ENCODE results near the gene PIGO.

The PIGO gene

DNA sequence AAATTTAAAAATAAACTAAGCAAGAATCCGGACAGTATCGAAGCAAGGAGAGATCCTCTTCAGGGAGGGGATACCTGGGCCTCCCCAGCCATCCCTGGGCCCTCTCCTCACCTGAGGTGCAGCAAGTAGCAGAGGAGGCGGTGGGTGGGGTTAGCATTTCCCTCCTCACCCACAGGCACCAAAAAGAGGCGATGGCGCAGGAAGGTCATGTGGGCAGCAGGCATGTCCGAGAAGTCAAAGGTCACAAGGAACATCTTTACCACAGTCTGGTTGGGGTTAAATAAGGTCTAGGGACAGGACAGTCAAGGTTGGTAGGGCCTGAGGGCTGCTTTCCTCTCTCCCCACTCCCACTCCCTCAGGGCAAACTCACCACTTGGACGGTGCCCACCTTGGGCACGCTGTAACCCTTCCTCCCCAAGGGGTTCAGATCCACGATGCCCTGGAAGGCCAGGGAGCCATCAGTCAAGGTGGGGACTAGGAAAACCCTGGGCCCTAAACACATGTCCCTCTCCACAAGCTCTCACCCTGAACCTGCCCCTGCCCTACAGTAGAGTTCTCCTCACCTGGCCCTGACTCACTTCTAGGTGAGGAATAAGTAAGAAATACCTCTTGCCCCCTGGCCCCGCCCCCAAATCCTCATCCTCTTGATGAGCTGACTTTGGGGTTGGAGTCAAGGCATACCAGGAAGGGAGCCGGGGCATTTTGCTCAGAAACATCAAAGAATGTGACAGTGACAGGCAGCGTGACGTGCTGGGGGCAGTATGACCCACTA lies 9.4 kb upstream of the PIGO start:
- DNase-seq: no peak

DNA sequence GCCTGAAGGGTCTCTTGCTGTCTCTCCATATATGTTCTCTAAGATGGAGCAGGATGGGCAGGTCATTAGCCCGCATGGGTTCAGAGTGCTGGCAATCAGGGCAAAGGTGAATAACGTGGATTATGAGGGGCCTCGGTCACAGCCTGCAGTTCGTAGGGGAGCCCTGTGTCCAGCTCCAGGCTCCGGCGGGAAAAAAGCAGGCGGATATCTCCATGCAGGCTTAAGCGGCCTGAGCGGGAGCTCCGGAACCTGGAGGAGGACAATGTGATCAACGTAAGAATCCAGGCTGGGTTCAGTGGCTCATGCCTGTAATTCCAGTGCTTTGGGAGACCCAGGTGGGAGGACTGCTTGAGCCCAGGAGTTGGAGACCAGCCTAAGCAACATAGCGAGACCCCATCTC lies 8.7 kb upstream of the PIGO start:
- no peak for DNase-seq

DNA sequence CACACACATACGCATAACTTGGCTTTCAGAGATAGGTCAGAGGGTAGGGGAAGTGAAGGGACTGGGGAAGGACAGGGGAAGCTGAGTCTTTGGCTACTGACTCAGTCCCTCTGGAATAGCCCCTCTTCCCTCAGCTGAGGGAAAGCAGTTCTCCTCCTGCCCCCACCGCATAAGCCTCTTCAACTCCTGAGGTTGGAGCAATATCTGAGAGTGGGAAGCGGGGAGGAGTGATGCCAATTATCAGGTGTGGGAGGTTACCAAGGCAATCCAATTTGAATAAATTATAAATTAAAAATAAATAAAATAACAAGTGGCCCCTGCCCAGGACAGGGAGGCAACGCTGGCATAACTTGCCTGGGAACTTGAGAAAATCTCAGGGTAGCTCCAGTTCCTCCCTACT lies 8.2 kb upstream of the PIGO start:
- DNase-seq: no peak

DNA sequence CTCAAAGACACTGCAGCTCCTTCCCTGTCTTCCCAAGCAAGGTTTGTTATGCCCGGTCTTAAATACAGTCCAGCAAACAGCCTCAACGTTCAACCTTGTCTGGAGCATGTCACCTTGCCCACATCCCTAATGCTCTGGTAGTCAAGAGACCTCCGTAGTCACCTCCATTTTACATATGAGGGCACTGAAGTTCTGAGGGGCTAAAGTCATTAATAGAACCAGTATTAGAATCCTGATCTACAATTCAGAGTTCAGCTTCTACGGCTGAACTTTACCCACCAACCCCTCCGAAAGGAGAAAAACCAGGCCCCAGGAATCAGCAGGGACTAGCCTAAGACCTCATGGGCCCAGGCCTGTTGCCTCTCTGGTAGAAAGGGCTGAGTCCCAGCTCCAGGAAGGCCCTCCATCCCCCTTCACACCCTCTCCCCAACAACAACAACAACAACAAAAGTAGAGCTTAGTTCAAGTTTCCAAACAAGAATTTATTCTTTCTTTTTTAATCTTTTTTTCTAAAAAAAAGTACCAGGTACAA lies 7.3 kb upstream of the PIGO start:
- no peak for DNase-seq

DNA sequence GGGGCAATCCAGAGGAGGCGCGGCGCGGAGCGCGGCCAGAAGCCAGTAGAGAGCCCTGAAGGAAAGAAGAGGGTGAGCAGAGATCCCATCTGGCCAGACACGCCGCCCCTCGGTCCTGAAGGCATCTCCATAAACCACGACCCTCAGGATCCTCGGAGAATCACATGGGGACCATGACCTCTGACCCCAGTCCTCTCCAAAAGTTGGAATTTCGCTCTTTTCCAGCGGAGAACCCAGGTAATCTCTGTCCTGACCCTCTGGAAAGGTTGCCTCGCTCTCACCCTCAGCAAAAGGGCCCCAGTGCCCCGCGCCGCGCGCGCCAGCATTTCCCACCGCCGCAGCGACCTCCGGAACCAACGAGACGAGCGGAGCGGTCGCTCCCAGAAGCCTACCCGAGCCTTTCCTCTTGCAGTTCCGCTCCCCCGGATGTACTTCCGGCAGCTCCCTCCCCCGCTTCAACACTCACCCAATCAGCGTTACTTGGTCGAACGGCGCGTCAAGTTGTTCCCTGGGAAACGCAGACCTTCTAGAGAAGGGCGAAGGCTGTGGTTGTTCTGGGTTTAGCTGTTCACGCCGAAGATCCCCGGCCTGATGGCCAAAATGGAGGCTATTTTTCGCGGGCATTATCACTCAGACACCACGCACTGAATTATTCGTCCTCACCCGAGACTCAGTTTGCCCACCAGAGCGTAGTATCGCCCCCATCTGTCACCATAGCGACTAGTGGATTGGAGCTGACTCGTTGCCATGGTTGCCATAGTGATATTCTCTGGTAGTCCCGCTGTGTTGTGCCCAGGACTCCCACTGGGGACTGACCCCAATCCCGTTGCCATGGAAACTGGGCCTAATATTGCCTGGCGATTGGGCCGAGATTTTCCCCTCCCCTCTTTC lies 6.6 kb upstream of the PIGO start, which contains the start of gene STOML2:
Gene STOML2, minus strand, starts transcription at position 363 of the 891 bp plus-strand sequence. Its CDS starts 37 bp downstream, at position 326.
- peak; percentile 90 for DNase-seq

DNA sequence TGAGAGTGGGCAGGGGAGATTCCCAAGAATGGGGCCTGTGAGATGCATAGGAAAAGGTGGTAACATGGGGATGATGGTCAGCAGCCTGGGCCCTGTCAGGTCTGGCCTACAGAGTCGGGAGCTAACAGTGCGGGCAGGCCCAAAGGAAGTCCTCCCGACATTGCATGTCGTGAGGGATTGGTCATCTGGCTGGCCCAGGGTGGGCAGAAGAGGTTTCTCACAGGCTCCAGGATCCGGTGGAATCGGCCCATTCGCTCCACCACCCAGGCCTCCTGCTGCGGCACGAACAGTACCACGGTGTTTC lies 6.0 kb upstream of the PIGO start:
- DNase-seq: no peak

DNA sequence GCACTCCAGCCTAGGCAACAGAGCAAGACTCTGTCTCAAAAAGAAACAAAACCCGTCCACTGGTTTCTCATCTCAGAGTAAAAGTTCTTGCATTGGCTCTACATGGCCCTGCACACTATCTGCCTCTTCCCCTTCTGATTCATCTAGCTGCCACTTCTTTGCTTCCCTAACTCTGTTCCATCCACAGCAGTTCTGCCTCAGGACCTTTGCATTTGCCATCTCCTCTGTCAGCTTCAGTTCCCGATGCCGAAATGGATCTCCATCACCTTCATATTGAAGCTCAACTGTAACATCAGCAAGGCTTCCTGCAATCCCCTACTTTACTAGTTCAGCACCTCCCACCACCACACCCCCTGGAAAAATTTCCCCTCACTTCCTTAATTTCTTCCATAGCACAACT lies 1.2 kb upstream of the PIGO start:
- no peak for DNase-seq

DNA sequence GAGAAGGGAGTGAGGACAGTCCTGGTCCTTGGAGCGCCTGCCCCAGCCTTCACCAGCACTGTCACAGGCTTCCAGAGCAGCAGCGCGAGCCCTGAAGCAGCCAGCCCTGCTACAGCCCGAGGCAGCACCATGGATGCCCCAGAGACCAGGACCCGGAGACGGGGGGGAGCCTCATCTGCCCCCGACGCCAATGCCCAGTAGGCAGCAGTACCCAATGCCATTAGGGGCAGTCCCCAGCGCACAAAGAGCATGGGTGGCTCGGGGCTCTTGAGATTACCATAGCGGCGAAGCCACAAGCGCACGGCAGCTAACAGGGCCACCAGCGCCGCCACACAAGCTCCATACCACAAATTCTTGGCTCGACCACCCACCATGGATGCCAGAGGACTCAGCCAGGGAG lies 4.9 kb downstream of the PIGO start:
- no peak for DNase-seq

DNA sequence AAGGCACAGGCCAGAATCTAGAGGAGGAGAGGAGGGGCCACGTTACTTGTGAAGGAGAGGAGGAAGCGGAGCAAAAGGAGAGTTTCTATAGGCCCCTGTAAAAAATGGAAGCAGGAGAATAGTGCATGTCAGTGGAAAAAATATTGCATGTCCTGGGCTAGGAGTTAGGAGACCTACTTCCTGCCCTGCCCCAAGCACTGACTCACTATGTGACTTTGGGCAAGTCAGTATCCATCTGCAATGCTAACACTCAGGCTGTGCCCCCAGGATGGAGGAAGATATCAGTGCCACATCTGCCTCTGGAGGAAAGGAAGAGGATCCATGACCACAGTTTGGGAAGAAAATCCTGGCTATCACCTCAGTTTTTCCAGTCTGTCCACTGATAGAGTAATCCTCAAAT lies 7.0 kb downstream of the PIGO start:
- DNase-seq: no peak

DNA sequence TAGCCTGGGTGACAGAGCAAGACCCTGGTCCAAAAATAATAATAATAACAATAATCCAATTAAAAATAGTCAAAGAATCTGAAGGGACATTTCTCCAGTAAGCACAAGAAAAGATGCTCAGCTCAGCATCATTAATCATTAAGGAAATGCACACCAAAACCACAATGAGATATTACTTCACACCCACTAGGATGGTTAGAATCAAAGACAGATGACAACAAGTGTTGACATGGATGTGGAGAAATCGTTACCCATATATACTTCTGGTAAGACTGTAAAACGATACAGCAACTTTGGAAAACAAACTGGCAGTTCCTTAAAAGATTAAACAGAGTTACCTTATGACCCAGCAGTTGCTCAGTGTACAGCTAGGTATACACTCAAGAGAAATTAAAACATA lies 11.3 kb downstream of the PIGO start:
- DNase-seq: no peak

DNA sequence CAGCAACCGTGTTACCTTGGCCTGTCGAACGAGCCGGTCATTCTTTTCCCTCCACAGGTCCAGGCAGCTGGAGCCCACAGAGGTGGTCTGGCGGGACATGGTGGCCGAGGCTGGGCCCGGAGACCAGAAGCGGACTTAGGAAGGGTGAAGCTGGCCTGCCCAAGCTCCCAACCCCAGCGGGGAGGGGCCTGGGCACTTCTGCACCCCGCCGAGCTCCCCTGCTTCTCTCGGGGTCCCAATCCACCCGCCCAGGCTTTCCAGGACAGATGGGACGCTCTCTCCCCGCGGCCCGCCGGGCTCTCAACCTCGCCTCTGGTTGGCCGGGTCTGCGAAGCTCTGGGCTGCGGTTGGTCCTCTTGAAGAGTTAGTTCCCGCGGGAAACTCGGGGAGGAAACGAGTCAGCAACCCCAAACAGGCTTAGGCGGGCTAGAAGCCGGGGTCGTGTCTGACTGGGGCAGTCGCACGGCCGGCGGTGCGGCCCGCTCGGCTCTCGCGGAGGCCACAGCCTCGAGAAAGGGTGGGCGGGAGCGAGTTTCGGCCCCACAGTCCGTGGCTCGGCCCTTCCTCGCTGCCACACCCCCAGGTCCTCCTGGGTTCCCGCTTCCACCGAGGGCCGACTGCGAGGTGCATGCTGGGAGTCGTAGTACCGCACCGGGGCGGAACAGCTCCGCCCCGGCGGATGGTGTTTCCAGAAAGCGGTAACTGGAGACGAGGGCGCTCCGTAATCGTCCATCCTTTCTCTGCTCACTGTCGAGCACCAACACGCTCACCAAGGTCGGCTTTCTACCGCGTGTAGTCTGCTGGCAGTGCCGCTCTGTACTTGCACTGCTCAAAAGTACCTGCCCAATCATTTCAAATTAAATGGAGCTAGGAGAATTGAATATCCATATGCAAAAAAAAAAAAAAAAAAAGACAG lies 16.7 kb downstream of the PIGO start, which contains the start of gene FANCG:
Gene FANCG, minus strand, starts transcription at position 517 of the 916 bp plus-strand sequence. Its CDS starts 418 bp downstream, at position 99.
- peak; percentile 90 for DNase-seq

DNA sequence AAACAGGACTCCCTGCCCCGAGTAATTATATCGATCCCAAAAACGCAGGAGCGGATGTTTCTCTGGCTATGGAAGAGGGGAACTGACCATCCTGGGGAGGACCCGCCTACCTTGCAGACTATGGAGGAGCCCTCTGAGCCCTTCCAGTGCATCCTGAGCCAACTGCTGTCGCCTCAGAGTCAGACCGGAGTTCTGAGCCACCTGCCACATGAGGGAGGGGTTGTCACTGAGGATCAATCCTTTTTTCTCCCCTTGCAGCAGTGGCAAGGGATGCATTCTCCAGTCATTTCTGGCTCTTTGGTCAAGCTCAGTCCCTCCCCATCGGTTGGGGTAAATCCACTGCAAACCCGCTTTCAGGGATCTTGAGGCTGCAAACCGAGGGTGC lies 17.4 kb downstream of the PIGO start:
- no peak for DNase-seq

DNA sequence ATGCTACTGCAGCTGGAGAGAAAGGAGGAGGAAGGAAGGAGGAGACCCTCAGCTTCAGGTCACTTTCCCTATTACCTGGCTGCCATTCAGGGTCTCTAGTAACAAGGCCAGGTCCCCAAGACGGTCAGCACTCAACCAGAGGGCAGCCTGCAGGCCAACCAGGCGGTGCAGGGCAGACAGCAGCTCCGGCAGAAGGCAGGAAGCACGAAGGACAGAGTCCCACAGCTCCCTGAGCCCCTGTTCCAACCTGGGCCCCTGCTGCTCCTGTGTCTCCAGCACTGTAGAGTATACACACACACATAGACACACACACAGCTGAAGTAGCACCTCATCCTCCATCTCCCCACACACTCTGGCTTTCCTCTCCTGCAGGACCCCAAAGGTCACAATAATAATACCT lies 18.3 kb downstream of the PIGO start:
- DNase-seq: no peak

DNA sequence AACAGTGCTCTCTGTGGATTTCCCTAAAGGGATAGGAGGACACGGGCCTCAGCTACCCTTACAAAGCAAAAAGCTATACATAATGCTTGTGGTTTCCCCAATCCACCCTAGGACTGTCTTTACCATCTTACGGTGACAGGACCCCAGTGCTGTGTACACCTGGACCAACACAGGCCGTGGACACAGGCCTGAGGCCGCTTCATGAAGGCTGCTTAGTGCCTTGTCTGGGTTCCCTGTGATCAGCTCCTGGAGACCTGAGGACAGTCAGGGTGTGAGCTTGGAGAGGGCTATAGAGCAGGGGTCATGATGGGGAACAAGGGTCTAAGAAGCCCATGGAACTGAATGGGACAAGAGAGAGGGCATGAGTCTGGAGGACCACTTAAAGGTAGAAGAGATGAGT lies 19.5 kb downstream of the PIGO start:
- no peak for DNase-seq

DNA sequence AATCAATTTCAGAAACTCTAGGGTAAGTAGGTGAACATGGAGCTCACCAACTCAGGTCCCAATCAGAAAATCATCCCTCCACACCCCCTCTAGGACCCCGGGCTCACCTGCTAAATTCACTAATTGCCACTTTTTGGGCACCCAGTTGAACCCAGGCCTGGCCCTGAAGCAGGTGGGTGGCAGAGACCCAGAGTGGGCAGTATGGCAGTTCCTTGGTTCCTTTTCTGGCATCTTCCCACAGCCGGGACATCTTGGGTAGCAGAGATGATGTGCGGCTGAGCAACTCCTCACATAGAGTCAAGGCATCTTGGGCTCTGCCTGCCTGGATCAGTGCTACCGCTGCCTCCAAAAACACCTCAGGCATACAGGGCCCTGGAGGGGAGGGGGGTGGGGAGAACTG lies 21.0 kb downstream of the PIGO start:
- DNase-seq: no peak

DNA sequence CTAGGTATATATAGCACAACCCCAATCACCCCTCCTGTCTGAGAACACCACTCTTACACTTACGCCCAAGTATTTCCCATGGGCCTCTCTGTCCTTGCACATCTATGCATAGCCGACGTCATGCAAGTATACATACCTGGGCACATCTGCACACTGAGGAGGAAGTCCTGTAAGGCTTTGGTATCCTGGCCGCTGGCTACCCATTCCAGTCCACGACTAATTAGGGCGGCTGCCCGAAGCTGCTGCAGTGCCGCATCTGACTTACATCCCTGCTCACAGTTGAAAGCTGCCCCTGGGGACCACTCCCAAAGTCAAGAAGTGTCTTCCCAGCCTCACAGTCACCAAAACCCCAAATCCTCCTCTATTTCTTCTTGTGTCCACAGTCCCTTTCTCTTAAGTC lies 21.6 kb downstream of the PIGO start:
- no peak for DNase-seq

DNA sequence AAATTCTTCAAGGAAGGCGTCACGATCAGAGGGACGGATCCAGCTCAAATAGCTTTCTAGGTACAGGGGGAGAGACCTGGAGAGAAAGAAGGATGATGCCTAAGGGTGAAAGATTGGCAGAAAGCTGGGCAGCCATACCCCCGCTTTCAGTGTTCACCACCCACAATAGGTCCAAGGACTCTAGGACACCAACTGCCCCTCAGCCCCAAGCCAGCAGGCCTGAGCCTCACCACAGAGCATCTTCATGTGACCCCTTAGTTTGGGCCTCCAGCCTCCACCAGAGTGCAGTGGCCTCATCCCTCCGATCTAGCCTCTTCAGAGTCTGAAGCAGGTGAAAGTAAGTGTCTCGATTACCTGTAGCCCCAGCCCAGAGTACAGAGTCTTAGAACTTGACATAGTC lies 22.2 kb downstream of the PIGO start:
- DNase-seq: no peak

DNA sequence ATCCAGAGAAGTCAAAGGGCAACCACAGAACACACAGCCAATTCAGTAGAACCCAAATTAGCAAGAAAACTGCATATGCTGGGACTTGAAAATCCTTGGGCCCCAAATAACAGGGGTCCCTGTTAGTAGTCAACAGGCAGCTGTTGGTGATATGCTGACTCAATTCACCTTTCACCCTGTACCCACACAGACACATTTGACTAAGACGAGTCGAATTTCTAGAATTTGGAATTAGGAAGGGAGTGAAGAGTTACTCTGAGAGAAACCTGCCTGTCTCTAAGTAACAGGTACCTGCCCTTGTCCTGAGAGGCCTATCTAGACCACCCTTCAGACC lies 23.1 kb downstream of the PIGO start:
- DNase-seq: no peak

DNA sequence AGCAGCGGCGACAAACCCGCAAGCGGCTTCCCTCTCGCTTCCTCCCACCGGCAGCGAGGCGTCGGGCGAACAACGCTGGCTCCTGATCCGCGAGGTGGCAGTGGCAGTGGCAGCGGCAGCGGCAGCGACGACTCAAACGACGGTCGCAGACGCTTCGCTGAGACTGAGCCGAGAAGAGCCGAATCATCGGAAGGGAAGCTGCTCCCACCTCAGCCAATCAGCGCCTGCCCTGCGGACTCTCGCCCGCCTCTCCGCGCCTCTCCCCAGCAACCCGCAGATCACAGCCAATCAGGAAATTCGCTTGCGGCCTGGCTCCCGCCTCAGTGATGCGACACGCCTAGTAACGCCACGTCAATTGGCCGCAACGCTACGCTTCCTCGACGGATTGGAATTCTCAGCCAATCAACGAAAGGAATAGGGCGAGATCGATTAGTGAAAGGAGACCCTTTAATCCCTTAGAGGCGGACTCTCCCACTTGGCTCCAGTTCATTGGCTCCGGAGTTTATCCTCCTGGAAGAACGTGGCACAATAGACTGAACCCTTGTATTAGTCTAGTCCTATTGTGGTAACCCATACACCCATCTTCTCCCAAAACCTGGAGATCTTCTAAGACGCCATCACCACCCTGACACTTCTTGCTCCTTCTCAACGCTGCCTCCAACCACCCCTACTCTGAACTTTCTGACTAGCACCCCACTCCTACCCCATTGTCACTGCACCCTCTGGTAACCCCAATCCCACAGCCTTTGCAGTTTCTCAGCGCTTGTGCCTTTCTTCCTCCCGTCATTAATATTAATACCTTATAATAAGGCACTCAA lies 23.7 kb downstream of the PIGO start, which contains the start of gene VCP:
Gene VCP, minus strand, starts transcription at position 165 of the 818 bp plus-strand sequence. CDS start 272 bp downstream, outside the sequence.
- peak; percentile 97 for DNase-seq

DNA sequence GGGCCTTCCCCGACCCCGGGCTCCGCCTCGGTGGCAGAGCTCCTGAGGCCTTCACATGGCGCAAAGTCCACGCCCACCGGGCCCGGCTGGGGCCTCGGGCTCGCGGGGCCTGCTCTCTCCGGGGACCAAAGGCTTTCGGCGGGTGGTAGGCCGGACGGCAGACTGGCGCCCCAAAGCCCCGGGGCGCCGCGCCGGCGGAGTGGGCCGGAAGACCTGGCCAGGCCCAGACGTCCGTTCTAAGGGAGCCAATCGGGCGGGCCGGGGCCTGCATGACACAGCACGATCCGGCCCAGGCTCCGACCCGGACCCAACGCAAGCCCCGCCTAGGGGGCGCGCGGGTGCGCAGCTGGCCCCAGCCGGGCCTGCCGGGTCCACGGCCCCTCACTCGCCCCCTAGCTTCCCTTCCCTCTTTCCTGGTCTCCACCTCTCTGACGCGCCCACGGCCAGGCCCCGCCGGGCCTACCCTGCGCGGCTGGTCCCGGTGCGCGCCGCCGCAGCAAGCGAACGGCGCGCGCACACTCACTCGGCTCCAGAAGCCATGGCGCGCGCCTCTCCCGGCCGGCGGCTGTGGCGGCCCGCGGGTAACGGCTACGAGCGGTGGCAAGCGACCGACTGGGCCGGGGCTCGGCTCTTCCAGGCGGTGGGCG lies 24.5 kb downstream of the PIGO start:
- DNase-seq: peak; percentile 74
